ENCODE measurements around the gene CHAT.

DNA sequence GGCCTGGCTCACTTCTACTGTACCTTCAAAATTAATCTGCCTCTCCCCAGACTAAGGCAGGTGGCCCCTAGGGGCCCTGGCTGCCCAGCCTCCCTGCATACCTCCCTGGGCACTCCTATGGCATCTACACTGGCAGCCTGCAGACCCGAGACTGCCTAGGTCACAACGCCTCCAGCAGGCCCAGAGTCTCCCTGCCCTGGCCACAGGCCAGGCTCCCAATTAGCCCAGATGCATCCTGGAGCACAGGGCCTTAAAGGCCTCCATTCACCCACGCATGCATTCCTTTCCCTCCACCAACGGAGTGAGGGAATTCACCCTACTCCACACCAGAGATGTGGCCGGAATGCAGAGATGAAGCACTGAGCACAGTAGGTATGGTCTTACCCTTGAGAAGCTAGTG lies 1.9 kb downstream of the CHAT start:
- TF ChIP-seq CTCF (IDR thresholded peaks at IDR 0.05), result no peak
- TF ChIP-seq POLR2A (IDR thresholded peaks at IDR 0.05), result no peak
